WTC11 (cell line): ENCODE measurements around the gene PRPF6. TPM values are rescaled to one million over a fixed set of nuclear protein-coding genes. Genes with fewer than 3 reads are reported as not detected.
A peak's percentile ranks its signal among the peaks of the same experiment; 100 is the strongest.

ENCODE experiments used
- ATF2 ChIP-seq: sonication (generic); formaldehyde crosslinking; IDR thresholded peaks from 2 replicates; pipeline ENCODE4 v1.8.1; 2022; ENCODE audit warnings: low read depth, missing genetic modification reagents, borderline replicate concordance
- CDX4 ChIP-seq: fragments of 250-450 bp; sonication (Bioruptor Pico); IDR thresholded peaks from 2 replicates; pipeline ENCODE4 v1.9.0; 2021; ENCODE audit warnings: moderate library complexity, mild to moderate bottlenecking, inconsistent platforms, borderline replicate concordance
- CREB1 ChIP-seq: sonication (generic); formaldehyde crosslinking; IDR thresholded peaks from 2 replicates; pipeline ENCODE4 v1.8.0; 2023; ENCODE audit warnings: mild to moderate bottlenecking, missing genetic modification reagents
- CTCF ChIP-seq: fragments of 200-600 bp; IDR thresholded peaks from 2 replicates; pipeline ENCODE4 v1.8.0; 2022; ENCODE audit warnings: antibody characterized with exemption
- EMX1 ChIP-seq: fragments of 250-450 bp; sonication (Bioruptor Pico); IDR thresholded peaks from 2 replicates; pipeline ENCODE4 v1.8.0; 2021; ENCODE audit warnings: mild to moderate bottlenecking
- FOXP1 ChIP-seq: sonication (generic); formaldehyde crosslinking; IDR thresholded peaks from 2 replicates; pipeline ENCODE4 v1.8.0; 2022; ENCODE audit warnings: missing genetic modification reagents, mild to moderate bottlenecking, moderate library complexity, borderline replicate concordance
- GABPB1 ChIP-seq: sonication (generic); formaldehyde crosslinking; IDR thresholded peaks from 2 replicates; pipeline ENCODE4 v1.8.1; 2023; ENCODE audit warnings: mild to moderate bottlenecking, missing genetic modification reagents
- HMGA2 ChIP-seq: fragments of 250-450 bp; sonication (Bioruptor Pico); IDR thresholded peaks from 2 replicates; pipeline ENCODE4 v1.4.0; 2021; ENCODE audit warnings: mild to moderate bottlenecking, moderate library complexity
- IRF2 ChIP-seq: sonication (generic); formaldehyde crosslinking; IDR thresholded peaks from 2 replicates; pipeline ENCODE4 v1.8.0; 2022; ENCODE audit warnings: low read depth, missing genetic modification reagents, borderline replicate concordance
- NFYB ChIP-seq: sonication (generic); formaldehyde crosslinking; conservative IDR thresholded peaks from 2 replicates; pipeline ENCODE4 v1.8.0; 2022; ENCODE audit warnings: low read depth, missing genetic modification reagents
- NR2C2 ChIP-seq: sonication (generic); formaldehyde crosslinking; IDR thresholded peaks from 2 replicates; pipeline ENCODE4 v1.8.0; 2022; ENCODE audit warnings: mild to moderate bottlenecking, missing genetic modification reagents
- PRRX2 ChIP-seq: fragments of 250-450 bp; sonication (Bioruptor Pico); IDR thresholded peaks from 2 replicates; pipeline ENCODE4 v1.8.0; 2021; ENCODE audit warnings: mild to moderate bottlenecking
- SP1 ChIP-seq: sonication (generic); formaldehyde crosslinking; conservative IDR thresholded peaks from 2 replicates; pipeline ENCODE4 v1.8.1; 2022; ENCODE audit warnings: missing genetic modification reagents
- TCF7 ChIP-seq: sonication (generic); formaldehyde crosslinking; IDR thresholded peaks from 2 replicates; pipeline ENCODE4 v1.8.0; 2022; ENCODE audit warnings: mild to moderate bottlenecking, low read depth, missing genetic modification reagents, moderate library complexity
- USF2 ChIP-seq: sonication (generic); formaldehyde crosslinking; IDR thresholded peaks from 2 replicates; pipeline ENCODE4 v1.8.1; 2023; ENCODE audit warnings: mild to moderate bottlenecking, missing genetic modification reagents, moderate library complexity
- ZNF138 ChIP-seq: sonication (generic); formaldehyde crosslinking; conservative IDR thresholded peaks from 2 replicates; pipeline ENCODE4 v1.8.1; 2022; ENCODE audit warnings: mild to moderate bottlenecking, moderate library complexity, missing genetic modification reagents
- ZNF263 ChIP-seq: sonication (generic); formaldehyde crosslinking; IDR thresholded peaks from 2 replicates; pipeline ENCODE4 v1.8.1; 2022; ENCODE audit warnings: low read depth, mild to moderate bottlenecking, moderate library complexity, missing genetic modification reagents
- ZNF317 ChIP-seq: sonication (generic); formaldehyde crosslinking; IDR thresholded peaks from 2 replicates; pipeline ENCODE4 v1.8.1; 2023; ENCODE audit warnings: low read depth, mild to moderate bottlenecking, moderate library complexity, missing genetic modification reagents, borderline replicate concordance
- ZNF396 ChIP-seq: fragments of 250-450 bp; sonication (Bioruptor Pico); IDR thresholded peaks from 2 replicates; pipeline ENCODE4 v1.8.0; 2021; ENCODE audit warnings: mild to moderate bottlenecking, moderate library complexity, borderline replicate concordance
- ZNF423 ChIP-seq: fragments of 250-450 bp; sonication (Bioruptor Pico); IDR thresholded peaks from 2 replicates; pipeline ENCODE4 v2.1.2; 2022; ENCODE audit warnings: mild to moderate bottlenecking, moderate library complexity
- ZSCAN18 ChIP-seq: fragments of 250-450 bp; sonication (Bioruptor Pico); IDR thresholded peaks from 2 replicates; pipeline ENCODE4 v2.1.2; 2022; ENCODE audit warnings: mild to moderate bottlenecking, moderate library complexity
- total RNA-seq: library from RNA; stranded (reverse); gene quantifications from 3 replicates; pipeline ENCODE4 v1.2.3, GENCODE V29; 2021
- TF ChIP-seq, protein P1 (sequence below): sonication (generic); formaldehyde crosslinking; conservative IDR thresholded peaks from 2 replicates; pipeline ENCODE4 v1.8.1; 2022; ENCODE audit warnings: mild to moderate bottlenecking, missing genetic modification reagents
- TF ChIP-seq, protein P2 (sequence below): fragments of 250-450 bp; sonication (Bioruptor Pico); IDR thresholded peaks from 2 replicates; pipeline ENCODE4 v1.9.0; 2021; ENCODE audit warnings: mild to moderate bottlenecking
- TF ChIP-seq, protein P3 (sequence below): fragments of 250-450 bp; sonication (Bioruptor Pico); IDR thresholded peaks from 2 replicates; pipeline ENCODE4 v1.8.0; 2021; ENCODE audit warnings: mild to moderate bottlenecking
- TF ChIP-seq, protein P4 (sequence below): sonication (generic); formaldehyde crosslinking; IDR thresholded peaks from 2 replicates; pipeline ENCODE4 v1.8.1; 2023; ENCODE audit warnings: mild to moderate bottlenecking, missing genetic modification reagents
- TF ChIP-seq, protein P5 (sequence below): fragments of 250-450 bp; sonication (Bioruptor Pico); IDR thresholded peaks from 2 replicates; pipeline ENCODE4 v1.9.0; 2021; ENCODE audit warnings: mild to moderate bottlenecking

PRPF6 gene
- total RNA-seq, 1 experiment from 2014 or later, result 79.4 TPM

DNA sequence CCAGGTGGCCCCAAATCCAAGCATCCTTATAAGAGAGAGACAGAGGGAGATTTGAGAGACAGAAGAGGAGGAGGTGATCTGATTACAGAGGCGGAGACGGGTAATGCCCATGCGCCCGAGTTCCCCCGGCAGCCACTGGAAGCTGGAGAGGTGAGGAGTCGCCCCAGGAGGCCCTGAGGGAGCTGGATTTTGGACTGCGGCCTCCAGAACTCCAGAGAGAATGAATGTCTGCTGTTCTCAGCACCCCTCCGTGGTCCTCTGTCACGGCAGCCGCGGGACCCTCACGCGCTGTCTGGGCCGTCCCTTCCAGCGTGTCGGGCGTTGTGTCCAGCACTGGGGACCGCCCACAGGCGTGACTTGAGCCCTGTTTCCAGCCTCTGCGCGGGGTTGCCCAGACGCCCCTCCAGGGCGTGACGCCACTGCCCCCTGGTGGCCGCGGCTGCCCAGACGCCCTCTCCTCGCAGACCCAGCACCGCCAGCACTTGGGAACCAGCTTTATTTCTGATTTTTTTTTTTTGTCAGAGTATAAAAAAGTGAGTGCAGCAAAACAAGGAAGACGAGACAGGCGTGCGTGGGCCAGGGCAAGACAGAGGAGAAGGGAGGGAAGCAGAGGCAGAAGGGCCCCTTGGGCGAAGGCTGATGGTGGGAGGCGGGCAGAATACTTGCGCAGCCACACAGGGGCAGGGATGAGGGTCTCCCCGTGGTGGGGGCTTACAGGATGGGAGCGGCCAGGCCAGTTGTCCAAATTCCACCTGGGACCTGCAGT lies 7.1 kb upstream of the PRPF6 start (continued):
- peak; percentile 98 for TF ChIP-seq CTCF
- TF ChIP-seq ZNF263, result no peak
- no peak for TF ChIP-seq ZNF317 (CRISPR knock-in tag)
- TF ChIP-seq, protein P1, sequence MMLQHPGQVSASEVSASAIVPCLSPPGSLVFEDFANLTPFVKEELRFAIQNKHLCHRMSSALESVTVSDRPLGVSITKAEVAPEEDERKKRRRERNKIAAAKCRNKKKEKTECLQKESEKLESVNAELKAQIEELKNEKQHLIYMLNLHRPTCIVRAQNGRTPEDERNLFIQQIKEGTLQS, result no peak
- no peak for TF ChIP-seq ZSCAN18 (CRISPR knock-in tag)
- TF ChIP-seq NFYB (CRISPR knock-in tag), result no peak
- TF ChIP-seq, protein P2, sequence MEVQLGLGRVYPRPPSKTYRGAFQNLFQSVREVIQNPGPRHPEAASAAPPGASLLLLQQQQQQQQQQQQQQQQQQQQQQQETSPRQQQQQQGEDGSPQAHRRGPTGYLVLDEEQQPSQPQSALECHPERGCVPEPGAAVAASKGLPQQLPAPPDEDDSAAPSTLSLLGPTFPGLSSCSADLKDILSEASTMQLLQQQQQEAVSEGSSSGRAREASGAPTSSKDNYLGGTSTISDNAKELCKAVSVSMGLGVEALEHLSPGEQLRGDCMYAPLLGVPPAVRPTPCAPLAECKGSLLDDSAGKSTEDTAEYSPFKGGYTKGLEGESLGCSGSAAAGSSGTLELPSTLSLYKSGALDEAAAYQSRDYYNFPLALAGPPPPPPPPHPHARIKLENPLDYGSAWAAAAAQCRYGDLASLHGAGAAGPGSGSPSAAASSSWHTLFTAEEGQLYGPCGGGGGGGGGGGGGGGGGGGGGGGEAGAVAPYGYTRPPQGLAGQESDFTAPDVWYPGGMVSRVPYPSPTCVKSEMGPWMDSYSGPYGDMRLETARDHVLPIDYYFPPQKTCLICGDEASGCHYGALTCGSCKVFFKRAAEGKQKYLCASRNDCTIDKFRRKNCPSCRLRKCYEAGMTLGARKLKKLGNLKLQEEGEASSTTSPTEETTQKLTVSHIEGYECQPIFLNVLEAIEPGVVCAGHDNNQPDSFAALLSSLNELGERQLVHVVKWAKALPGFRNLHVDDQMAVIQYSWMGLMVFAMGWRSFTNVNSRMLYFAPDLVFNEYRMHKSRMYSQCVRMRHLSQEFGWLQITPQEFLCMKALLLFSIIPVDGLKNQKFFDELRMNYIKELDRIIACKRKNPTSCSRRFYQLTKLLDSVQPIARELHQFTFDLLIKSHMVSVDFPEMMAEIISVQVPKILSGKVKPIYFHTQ (CRISPR knock-in tag), result no peak
- TF ChIP-seq IRF2 (CRISPR knock-in tag), result no peak
- no peak for TF ChIP-seq ZNF138 (CRISPR knock-in tag)
- TF ChIP-seq TCF7 (CRISPR knock-in tag), result no peak
- no peak for TF ChIP-seq HMGA2
- no peak for TF ChIP-seq PRRX2
- TF ChIP-seq CREB1 (CRISPR knock-in tag), result no peak
- TF ChIP-seq EMX1 (CRISPR knock-in tag), result no peak
- no peak for TF ChIP-seq USF2 (CRISPR knock-in tag)
- TF ChIP-seq, protein P3, sequence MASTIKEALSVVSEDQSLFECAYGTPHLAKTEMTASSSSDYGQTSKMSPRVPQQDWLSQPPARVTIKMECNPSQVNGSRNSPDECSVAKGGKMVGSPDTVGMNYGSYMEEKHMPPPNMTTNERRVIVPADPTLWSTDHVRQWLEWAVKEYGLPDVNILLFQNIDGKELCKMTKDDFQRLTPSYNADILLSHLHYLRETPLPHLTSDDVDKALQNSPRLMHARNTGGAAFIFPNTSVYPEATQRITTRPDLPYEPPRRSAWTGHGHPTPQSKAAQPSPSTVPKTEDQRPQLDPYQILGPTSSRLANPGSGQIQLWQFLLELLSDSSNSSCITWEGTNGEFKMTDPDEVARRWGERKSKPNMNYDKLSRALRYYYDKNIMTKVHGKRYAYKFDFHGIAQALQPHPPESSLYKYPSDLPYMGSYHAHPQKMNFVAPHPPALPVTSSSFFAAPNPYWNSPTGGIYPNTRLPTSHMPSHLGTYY (CRISPR knock-in tag), result no peak
- TF ChIP-seq, protein P4, sequence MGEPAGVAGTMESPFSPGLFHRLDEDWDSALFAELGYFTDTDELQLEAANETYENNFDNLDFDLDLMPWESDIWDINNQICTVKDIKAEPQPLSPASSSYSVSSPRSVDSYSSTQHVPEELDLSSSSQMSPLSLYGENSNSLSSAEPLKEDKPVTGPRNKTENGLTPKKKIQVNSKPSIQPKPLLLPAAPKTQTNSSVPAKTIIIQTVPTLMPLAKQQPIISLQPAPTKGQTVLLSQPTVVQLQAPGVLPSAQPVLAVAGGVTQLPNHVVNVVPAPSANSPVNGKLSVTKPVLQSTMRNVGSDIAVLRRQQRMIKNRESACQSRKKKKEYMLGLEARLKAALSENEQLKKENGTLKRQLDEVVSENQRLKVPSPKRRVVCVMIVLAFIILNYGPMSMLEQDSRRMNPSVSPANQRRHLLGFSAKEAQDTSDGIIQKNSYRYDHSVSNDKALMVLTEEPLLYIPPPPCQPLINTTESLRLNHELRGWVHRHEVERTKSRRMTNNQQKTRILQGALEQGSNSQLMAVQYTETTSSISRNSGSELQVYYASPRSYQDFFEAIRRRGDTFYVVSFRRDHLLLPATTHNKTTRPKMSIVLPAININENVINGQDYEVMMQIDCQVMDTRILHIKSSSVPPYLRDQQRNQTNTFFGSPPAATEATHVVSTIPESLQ (CRISPR knock-in tag), result no peak
- no peak for TF ChIP-seq NR2C2 (CRISPR knock-in tag)
- no peak for TF ChIP-seq CDX4
- TF ChIP-seq FOXP1 (CRISPR knock-in tag), result 0 out of 2 replicates have a peak, but pooled peaks have one; percentile 12
- TF ChIP-seq ZNF423, result no peak
- no peak for TF ChIP-seq ZNF396 (CRISPR knock-in tag)
- TF ChIP-seq SP1 (CRISPR knock-in tag), result peak; percentile 72
- TF ChIP-seq GABPB1 (CRISPR knock-in tag), result peak; percentile 56; the same call in 1 of the 2 replicates
- no peak for TF ChIP-seq ATF2 (CRISPR knock-in tag)
- TF ChIP-seq, protein P5, sequence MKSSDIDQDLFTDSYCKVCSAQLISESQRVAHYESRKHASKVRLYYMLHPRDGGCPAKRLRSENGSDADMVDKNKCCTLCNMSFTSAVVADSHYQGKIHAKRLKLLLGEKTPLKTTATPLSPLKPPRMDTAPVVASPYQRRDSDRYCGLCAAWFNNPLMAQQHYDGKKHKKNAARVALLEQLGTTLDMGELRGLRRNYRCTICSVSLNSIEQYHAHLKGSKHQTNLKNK (CRISPR knock-in tag), result no peak
